Measurements from ENCODE around the gene SLC15A3.

DNA sequence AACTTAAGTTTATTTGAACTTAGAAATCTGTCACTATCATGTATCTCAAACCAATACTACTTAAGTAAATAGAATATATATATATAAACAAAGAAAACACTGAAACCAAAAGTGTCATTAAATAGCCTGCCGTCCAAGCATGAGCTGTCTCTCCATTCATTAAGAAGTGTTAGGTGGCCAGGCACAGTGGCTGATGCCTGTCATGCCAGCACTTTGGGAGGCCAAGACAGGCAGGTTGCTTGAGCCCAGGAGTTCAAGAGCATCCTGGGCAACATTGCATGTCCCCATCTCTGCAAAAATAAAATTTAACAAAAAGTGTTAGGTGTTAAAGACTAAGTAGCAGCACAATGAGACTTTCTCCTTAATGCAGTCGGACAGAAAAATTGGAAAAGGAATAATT is 33.5 kb upstream of the SLC15A3 start:
- TF ChIP-seq, protein P1, sequence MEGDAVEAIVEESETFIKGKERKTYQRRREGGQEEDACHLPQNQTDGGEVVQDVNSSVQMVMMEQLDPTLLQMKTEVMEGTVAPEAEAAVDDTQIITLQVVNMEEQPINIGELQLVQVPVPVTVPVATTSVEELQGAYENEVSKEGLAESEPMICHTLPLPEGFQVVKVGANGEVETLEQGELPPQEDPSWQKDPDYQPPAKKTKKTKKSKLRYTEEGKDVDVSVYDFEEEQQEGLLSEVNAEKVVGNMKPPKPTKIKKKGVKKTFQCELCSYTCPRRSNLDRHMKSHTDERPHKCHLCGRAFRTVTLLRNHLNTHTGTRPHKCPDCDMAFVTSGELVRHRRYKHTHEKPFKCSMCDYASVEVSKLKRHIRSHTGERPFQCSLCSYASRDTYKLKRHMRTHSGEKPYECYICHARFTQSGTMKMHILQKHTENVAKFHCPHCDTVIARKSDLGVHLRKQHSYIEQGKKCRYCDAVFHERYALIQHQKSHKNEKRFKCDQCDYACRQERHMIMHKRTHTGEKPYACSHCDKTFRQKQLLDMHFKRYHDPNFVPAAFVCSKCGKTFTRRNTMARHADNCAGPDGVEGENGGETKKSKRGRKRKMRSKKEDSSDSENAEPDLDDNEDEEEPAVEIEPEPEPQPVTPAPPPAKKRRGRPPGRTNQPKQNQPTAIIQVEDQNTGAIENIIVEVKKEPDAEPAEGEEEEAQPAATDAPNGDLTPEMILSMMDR (IDR thresholded peaks at IDR 0.05; ENCODE audit: insufficient read depth, low read depth, low read length), result no peak
- TF ChIP-seq EZH2 (IDR thresholded peaks at IDR 0.05; ENCODE audit: insufficient read depth, low read length), result no peak

Data from astrocyte (in vitro differentiated cells and primary cell).